HG02678 (cell line): ENCODE results near the gene IQCH.
"Not testable (repeated sequence)": the region's sequence is repeated elsewhere in the genome, so short reads cannot be mapped to it uniquely, and the experiment has no call there.

Source experiments
- ATAC-seq: cut with Tn5 transposase; IDR thresholded peaks from one replicate; pipeline ENCODE4 v1.9.1; 2021; ENCODE audit warnings: mild to moderate bottlenecking, moderate library complexity; ENCODE audit not compliant: unreplicated experiment

IQCH gene

DNA sequence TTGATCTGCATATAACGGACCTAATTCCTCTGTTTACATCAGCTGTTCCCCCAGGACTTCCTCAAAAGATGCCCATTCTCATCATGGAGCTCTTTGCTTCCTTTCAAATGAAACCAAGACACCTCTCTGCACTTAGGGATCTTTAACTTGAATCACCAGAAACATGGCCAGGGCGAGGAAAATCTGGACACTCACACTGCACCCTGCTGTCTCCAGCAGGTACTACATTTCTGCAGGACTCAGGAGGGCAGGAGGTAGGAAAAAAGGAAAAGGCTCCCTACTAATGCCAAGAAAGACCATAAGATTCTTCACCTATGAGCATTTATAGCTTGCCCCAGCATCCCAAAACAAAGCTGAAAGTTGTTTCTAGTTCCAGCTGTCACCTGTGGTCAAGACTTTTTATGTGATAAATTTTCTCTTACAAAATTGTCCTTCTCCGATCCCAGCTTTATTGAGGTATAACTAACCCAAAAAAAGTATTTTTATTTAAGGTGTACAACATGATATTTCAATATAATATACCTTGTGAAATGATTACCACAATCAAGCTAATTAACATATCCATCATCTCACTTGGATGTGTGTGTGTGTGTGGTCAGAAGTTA is 179.0 kb downstream of the IQCH start:
- no peak for ATAC-seq

DNA sequence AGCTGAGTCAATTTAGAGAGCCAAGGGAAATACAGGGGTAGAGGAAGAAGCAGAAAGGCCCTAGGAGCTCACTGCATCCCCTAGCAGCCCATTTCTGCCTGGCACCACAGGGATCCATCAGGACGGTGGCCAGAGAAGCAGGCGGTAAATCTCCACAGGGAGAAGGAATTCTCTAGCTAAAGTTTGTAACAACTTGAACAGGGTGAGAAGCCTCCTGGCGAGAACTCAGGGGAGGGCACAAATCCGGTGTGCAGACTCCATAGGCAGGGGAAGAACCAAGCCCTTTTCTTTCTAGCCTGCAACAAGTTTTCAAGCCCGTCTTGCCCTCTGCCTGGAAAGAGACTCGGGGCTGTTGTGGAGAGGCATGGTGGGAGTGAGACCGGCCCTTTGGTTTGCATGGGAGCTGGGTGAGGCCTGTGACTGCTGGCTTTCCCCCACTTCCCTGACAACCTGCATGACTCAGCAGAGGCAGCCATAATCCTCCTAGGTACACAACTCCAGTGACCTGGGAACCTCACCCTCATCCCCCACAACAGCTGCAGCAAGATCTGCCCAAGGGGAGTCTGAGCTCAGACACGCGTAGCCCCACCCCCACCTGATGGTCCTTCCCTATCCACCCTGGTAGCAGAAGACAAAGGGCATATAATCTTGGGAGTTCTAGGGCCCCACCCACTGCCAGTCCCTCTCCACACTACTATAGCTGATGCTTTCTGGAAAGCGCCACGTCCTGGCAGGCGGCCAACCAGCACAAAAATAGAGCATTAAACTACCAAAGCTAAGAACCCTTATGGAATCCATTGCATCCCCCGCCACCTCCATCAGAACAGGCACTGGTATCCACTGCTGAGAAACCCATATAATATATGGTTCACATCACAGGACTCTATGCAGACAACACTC is 182.0 kb downstream of the IQCH start:
- ATAC-seq = not testable (repeated sequence)

DNA sequence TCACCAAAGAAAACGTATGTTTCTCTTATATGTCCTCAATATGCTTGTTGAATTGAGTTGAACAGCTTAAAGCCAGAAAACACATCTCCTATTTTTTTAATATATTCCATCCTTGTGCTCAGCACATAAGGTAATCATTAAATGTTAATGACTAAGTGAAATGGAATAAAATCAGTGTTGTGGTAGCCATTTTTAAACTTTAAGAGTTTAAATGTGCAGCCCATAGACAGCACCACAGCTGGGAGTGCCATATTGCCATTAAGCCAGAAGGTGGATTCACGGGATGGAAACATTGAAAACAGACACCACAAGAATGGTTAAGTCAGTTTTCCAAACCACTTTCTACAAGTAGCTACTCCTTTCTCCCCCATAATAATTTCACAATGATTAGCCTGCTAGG is 189.5 kb downstream of the IQCH start:
- no peak for ATAC-seq

DNA sequence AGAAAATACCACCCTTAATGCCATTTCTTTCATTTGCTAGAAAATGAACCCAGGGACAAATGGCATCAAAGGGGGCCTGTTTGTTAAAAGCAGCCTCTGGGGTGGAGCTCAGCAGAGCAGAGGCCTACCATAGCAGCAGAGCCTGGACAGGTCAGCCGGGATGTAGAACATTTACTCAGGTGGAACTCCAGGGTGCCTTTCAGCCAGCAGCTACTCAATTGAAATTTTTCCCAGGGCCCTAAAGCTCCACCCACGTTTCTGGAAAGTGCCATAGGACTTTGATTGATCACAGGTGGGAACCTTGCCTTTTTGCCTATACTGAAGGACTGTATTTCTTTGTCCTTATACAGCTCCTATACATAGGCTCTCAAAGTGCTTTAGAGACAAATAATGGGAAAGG is 191.9 kb downstream of the IQCH start:
- no peak for ATAC-seq

DNA sequence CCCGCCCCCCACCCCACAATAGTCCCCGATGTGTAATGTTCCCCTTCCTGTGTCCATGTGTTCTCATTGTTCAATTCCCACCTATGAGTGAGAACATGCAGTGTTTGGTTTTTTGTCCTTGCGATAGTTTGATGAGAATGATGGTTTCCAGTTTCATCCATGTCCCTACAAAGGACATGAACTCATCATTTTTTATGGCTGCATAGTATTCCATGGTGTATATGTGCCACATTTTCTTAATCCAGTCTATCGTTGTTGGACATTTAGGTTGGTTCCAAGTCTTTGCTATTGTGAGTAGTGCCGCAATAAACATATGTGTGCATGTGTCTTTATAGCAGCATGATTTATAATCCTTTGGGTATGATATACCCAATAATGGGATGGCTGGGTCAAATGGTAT is 193.8 kb downstream of the IQCH start:
- not testable (repeated sequence) for ATAC-seq

DNA sequence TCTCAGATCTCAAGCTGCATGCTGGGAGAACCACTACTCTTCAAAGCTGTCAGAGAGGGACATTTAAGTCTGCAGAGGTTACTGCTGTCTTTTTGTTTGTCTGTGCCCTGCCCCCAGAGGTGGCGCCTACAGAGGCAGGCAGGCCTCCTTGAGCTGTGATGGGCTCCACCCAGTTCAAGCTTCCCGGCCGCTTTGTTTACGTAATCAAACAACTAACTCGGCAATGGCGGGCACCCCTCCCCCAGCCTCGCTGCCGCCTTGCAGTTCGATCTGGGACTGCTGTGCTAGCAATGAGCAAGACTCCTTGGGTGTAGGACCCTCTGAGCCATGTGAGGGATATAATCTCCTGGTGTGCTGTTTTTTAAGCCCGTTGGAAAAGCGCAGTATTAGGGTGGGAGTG is 199.1 kb downstream of the IQCH start:
- ATAC-seq = not testable (repeated sequence)

DNA sequence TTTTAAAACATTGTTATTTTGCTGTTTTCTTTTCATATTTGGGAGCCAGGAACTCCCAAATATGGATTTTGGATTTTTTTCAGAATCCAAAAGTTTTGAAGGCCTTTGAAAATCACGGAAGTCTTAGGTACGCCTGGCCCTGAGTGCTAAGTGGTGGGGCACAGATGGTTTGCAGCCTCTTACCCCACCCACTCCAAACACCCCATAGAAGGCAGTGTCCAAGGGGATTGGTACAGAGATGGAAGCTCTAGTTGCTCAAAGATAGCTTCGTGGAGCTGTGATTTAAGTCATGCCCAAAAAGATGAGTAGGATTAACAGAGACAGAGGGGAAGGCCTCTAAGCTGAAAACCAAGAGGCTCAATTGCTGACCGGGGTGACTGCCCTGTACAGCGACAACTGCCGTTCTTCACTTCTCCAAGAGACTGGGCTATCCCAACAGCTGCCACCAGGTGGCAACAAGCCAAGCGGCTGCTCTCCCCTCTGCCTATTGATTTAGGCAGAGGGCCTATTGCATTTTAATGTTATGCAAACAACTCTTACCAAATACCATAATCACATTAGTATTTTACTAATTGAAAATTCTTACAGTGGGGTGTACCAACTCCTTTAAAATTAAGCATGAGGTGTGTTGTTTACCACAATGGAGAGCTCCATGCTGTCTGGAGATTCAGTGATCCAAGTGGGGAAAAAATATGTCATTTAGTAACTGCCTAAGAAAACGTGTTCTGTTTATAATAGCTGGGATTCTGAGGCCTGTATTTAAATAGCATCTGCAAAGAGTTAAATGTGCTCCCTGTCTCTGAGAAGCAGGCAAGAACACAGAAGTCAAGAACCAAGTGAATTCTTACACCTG is 202.3 kb downstream of the IQCH start:
- ATAC-seq = no peak

DNA sequence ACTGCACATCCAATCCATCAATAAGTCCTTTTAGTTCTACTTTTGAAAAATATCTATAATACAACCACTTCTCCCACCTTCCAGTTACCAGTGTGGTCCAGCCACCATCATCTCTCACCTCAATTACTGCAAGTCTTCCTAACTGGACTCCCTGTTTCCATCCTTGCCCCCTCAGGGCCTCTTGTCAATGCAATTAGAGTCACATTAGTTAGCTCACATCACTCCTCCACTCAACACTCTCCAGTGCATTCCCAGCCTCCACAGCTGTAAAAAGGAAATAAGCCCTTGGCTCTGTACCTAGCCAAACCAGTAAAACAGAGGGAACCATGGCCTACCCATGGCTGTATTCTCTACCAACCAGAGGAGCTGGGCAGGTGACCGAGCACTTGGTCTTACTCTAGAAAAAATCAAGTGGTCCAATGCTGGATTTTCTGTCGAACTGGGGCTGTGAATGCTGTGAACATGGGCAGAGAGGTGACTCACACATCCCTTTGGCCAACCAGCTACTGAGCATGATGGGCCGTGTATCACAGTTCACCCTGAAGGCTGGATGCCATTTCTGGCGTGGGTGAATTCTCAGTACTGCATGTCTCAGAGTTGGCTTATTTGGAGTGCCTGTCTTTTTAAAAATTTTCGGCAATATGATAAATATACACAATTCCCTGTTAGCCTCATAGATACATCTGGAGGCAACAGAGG is 203.9 kb downstream of the IQCH start:
- no peak for ATAC-seq

DNA sequence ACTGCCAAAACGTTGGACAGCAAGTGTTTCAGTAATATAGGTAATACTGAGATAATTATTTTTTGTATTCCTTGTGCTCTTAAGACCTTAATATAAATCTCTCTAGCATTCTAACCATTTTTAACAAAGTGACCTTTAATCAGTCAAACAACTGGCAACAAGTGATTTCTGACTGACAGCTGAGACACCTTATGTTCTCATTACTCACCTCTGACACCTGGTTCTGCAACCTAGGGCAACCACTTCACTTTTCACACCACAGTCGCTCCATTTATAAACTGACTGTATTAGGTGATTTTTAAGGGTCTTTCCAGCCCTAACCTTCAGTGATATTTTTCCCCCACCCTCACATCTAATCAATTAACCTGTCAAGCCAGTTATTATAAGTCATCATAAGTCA is 205.9 kb downstream of the IQCH start:
- ATAC-seq = no peak

DNA sequence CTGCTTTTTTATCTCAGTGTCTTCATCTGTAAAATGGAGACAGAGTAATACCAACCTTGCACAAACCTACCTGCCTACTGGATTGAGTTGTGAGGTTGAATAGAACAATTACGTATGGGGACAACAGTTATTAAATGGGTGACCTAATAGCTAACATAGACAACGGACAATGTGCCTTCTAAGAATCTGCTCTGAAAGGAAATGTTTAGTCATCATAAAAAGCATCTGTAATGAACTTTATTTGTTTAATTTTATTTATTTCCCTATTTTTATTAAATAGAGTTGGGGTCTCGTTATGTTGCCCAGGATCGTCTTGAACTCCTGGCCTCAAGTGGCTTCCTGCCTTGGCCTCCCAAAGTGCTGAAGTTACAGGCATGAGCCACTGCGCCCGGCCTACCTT is 207.1 kb downstream of the IQCH start:
- ATAC-seq = no peak

DNA sequence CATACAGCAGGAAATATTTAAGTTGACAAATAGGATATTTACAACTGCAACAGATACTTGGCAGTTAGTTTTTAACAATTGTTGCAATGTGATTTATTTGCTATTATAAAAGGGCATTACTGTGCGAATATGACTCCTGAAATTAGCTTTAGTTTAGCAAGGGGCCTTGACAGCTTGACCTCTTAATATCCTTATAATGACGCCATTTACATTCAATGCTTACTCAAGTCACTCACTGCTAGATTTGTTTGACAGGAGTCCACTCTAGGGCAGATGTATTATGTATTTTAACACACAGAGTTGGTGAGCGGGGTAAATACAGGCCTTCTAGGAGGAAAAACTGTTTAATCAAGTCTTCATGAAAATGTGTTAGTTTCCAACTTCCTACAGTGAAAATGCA is 208.3 kb downstream of the IQCH start:
- ATAC-seq = no peak

DNA sequence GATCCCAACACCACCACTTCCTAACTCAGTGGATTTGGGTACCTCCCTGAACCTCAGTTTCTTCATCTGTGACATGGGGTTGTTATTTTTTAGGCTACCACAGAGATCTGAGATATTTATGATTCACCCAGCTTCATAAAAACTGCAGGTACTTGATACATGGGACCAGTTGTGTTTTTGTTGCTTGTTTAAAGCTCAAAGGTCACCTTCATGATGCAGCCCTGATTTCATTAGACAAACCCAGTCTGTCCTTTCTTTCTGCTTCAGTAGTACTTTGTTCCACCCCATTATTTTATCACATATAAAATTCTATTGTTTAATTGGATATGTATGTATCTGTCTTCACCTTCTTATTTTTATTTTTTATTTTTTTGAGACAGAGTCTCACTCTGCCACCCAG is 208.9 kb downstream of the IQCH start:
- ATAC-seq = no peak

DNA sequence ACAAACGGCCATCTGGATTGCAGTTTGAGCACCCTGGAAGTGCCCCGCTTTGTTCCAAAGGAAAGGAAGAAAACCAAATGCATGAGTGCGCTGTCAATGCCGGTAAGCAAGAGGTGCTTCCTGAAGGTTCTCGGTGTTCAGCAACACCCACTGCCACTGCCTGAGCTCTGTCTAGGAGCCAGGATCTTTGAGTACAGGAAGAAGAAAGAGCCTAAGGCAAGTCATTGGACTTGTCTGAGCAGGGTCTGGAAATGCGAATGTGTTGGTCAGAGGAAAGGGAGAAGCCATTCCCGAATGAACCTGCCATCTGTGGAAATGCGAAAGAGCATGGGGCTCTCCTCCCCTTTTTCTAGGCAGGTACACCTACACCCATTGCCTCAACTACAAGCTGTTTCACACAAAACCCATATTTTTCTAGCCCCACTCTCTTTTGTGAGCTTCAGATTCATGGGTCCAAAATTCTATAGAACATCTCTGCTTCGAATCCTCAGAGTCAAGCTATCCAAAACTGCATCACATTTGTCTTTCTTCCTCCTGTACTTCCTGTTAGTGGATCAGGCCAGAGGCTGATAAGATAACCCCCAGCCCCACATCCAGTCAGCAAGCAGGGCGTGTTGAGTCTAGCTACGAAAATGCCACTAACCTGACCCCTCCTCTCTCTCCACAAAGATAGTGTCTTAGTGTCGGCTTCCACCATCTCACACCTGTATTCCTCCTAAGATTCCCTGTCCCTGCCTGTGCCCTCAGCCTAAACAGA is 210.8 kb downstream of the IQCH start:
- no peak for ATAC-seq

DNA sequence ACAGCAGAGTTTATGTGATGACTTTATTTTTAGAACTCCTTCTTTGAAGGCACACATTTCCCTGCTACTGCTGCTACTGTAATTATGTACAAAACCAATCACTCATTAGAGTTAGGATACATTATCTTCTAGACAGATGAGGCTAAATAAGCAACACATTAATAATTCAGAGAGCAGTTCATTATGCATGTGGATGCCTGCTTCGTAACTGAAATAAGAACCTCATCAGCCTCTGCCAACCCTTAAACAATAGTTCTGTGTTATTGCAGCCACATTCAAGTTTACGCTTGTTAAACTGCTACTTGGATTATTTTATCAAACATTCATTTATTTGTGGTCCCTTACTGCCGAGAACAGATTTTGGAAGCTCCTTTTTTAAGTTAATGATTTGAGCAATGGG is 213.8 kb downstream of the IQCH start:
- no peak for ATAC-seq

DNA sequence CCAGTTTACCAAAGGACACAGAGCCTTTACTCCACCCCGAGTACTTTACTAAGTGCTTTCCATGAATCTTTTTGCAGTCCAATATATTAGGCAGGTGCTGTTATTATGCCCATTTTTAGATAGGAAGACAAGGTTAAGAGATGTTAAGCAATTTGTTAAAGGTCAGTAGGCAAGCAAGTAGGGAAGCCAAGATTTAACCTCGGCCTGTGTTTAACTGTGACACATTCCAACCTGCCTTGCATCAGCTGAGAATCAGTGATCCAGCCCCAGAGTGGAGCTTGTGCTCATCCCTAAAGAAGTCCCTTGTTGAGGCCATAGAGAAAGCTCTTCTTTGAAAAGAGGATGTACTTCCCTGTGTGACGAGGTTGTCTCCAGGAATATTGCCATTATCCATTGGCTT is 215.1 kb downstream of the IQCH start:
- ATAC-seq = no peak

DNA sequence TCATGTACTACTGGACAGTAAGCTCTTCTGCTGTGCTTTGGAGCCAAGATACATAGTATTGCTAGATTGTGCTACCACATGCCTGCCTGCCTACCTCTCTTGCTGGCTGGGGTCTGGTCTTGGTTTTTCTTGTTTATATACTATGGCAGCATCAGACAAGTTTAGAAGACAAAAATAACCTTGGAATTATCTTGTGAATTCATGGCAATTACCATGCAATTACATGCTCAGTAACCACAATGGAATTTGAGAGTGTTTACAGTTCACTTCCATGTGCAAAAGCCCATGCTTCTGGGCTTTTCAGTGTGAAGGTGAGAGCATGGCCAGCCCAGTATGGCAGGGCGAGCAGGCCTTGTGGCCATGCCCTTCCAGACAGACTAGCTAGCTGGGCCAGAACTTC is 218.4 kb downstream of the IQCH start:
- no peak for ATAC-seq

DNA sequence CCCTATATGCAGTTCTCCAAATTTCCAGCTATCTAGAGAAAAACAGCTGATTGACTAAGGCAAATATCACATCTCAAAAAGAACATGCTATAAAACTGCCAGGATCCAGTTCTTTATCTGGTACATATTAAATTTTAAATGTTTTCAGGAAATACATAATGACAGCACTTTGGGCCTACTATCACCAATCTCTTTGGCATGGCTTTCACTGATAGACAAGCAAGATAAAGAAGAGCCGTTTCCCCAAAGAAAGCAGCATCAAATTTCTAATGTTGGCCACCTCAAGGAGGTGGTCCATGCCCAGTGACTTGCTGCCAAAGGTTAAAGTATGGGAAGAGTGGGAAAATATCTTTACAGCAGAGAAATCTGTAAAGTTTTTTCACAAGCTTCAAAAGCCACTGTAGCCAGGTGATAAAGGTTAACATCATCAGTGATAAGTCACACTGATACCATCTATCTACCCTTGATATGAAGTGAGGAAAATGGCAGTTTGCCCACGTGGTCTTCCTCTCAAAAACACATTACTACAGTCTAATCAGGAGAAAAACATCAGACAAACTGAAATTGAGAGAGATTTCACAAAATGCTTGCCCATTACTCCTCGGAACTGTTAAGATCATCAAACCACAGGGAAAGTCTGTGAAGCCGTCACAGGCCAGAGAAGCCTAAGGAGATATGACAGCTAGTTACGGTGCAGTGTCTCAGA is 220.0 kb downstream of the IQCH start:
- ATAC-seq = no peak

DNA sequence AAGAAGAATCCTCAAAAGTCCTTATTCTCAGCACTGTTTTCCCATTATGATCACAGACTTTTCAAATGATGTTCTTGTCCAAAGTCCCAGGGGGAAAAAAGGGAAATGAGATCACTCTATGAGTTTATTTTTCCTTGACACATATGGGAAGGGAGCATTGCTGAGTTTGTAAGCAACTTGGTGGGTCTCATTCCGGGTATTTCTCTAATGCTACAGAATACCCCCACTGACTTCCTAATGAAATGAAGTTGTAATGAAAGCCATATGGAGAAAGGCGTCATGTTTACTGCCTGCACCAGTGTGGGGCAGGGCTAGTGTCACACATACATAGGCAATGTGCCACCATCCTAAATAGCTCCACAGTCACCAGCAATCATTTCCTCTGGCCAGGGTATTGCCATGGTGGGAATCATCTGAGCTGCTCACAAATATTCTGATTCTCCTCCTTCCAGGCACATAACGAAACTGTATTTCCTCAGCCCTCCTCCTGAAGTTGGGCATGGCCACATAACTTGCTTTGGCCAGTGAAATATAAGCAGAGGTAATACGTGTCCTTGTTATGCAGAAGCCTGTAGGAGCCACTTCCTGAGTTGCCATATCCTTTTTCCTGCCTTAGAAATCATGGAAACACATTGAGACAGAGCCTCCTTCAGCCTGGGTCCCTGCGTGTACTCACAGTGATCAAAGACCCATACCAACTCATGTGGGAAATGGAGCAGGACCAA is 225.4 kb downstream of the IQCH start:
- no peak for ATAC-seq

DNA sequence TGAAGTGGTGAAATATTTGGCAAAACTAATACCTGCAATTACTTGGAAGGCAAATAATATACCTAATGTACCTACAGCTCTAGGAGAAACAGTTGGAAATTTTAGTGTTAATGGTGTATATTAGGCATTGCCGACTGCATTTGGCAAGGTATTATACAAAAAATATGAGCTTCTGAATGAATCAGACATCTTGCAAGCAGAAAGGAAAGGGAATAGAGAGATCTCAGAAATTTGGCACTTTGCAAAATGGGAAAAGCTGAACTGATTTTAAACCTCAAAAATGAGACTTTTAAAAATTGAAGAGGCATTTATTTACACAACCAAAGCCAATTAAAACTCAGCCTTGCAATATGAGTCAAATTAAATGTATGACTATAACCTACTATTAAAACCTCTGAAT is 226.2 kb downstream of the IQCH start:
- no peak for ATAC-seq
